SK-N-SH treated with all-trans-retinoic acid at 6 μM for 48 hours (cell line): ENCODE results near the gene LRRC4.

Experiments
- ATAC-seq: fragments of 200-7000 bp; cut with Tn5 transposase; 3 replicates; pipeline ENCODE4 v1.9.1; 2020; ENCODE audit warnings: mild to moderate bottlenecking, moderate library complexity
- ARNTL ChIP-seq: fragments of 450-650 bp; formaldehyde crosslinking; IDR thresholded peaks from 2 replicates; pipeline ENCODE4 v1.5.0; 2020; ENCODE audit warnings: low read depth, mild to moderate bottlenecking, moderate library complexity, borderline replicate concordance
- BACH2 ChIP-seq: fragments of 250-450 bp; sonication (Bioruptor Pico); IDR thresholded peaks from 2 replicates; pipeline ENCODE4 v1.9.0; 2021; ENCODE audit warnings: mild to moderate bottlenecking, borderline replicate concordance
- CREB5 ChIP-seq: fragments of 250-450 bp; sonication (Bioruptor Pico); IDR thresholded peaks from 2 replicates; pipeline ENCODE4 v1.5.1; 2020; ENCODE audit warnings: low read depth, mild to moderate bottlenecking, moderate library complexity
- CSDC2 ChIP-seq: fragments of 250-450 bp; sonication (Bioruptor Pico); IDR thresholded peaks from 2 replicates; pipeline ENCODE4 v1.5.0; 2020; ENCODE audit warnings: mild to moderate bottlenecking, moderate library complexity
- CSRNP3 ChIP-seq: fragments of 250-450 bp; sonication (Bioruptor Pico); IDR thresholded peaks from 2 replicates; pipeline ENCODE4 v1.5.1; 2021; ENCODE audit warnings: mild to moderate bottlenecking, moderate library complexity
- ESRRG ChIP-seq: fragments of 250-450 bp; sonication (Bioruptor Pico); IDR thresholded peaks from 2 replicates; pipeline ENCODE4 v1.6.1; 2021; ENCODE audit warnings: mild to moderate bottlenecking
- GLIS3 ChIP-seq: fragments of 250-450 bp; sonication (Bioruptor Pico); IDR thresholded peaks from 2 replicates; pipeline ENCODE4 v1.5.0; 2020; ENCODE audit warnings: mild to moderate bottlenecking, moderate library complexity
- ISL1 ChIP-seq: fragments of 250-450 bp; sonication (Bioruptor Pico); IDR thresholded peaks from 2 replicates; pipeline ENCODE4 v2.1.2; 2022; ENCODE audit warnings: mild to moderate bottlenecking, moderate library complexity
- OSR1 ChIP-seq: fragments of 250-450 bp; sonication (Bioruptor Pico); IDR thresholded peaks from 2 replicates; pipeline ENCODE4 v1.8.0; 2022; ENCODE audit warnings: moderate library complexity, mild to moderate bottlenecking, inconsistent platforms
- PATZ1 ChIP-seq: fragments of 250-450 bp; sonication (Bioruptor Pico); IDR thresholded peaks from 2 replicates; pipeline ENCODE4 v1.8.0; 2020; ENCODE audit warnings: mild to moderate bottlenecking, moderate library complexity, borderline replicate concordance
- POU6F1 ChIP-seq: fragments of 250-450 bp; sonication (Bioruptor Pico); IDR thresholded peaks from 2 replicates; pipeline ENCODE4 v1.8.0; 2021; ENCODE audit warnings: low read depth, mild to moderate bottlenecking, moderate library complexity, borderline replicate concordance
- PPARA ChIP-seq: fragments of 250-450 bp; sonication (Bioruptor Pico); IDR thresholded peaks from 2 replicates; pipeline ENCODE4 v1.5.0; 2020; ENCODE audit warnings: mild to moderate bottlenecking, borderline replicate concordance
- SNAI2 ChIP-seq: fragments of 250-450 bp; sonication (Bioruptor Pico); IDR thresholded peaks from 2 replicates; pipeline ENCODE4 v1.5.0; 2020; ENCODE audit warnings: mild to moderate bottlenecking, moderate library complexity
- TCF4 ChIP-seq: fragments of 250-450 bp; sonication (Bioruptor Pico); IDR thresholded peaks from 2 replicates; pipeline ENCODE4 v1.8.0; 2021; ENCODE audit warnings: mild to moderate bottlenecking, moderate library complexity, borderline replicate concordance
- TOX ChIP-seq: fragments of 250-450 bp; sonication (Bioruptor Pico); IDR thresholded peaks from 2 replicates; pipeline ENCODE4 v1.8.0; 2021; ENCODE audit warnings: mild to moderate bottlenecking, moderate library complexity, borderline replicate concordance
- TSHZ2 ChIP-seq: fragments of 250-450 bp; sonication (Bioruptor Pico); IDR thresholded peaks from 2 replicates; pipeline ENCODE4 v1.5.0; 2020; ENCODE audit warnings: mild to moderate bottlenecking, moderate library complexity
- ZC3H10 ChIP-seq: fragments of 250-450 bp; sonication (Bioruptor Pico); IDR thresholded peaks from 2 replicates; pipeline ENCODE4 v1.5.1; 2021; ENCODE audit warnings: mild to moderate bottlenecking, moderate library complexity
- ZFP3 ChIP-seq: fragments of 250-450 bp; sonication (Bioruptor Pico); IDR thresholded peaks from 2 replicates; pipeline ENCODE4 v1.5.0; 2020; ENCODE audit warnings: mild to moderate bottlenecking, moderate library complexity
- ZFP30 ChIP-seq: fragments of 450-650 bp; formaldehyde crosslinking; IDR thresholded peaks from 2 replicates; pipeline ENCODE4 v1.5.0; 2022; ENCODE audit warnings: mild to moderate bottlenecking, moderate library complexity
- ZNF565 ChIP-seq: fragments of 450-650 bp; formaldehyde crosslinking; conservative IDR thresholded peaks from 2 replicates; pipeline ENCODE4 v1.5.0; 2020; ENCODE audit warnings: low read depth, mild to moderate bottlenecking, moderate library complexity
- ZNF70 ChIP-seq: fragments of 450-650 bp; formaldehyde crosslinking; IDR thresholded peaks from 2 replicates; pipeline ENCODE4 v1.5.0; 2020; ENCODE audit warnings: mild to moderate bottlenecking, moderate library complexity
- ZNF8 ChIP-seq: fragments of 450-650 bp; formaldehyde crosslinking; IDR thresholded peaks from 2 replicates; pipeline ENCODE4 v1.5.0; 2020; ENCODE audit warnings: mild to moderate bottlenecking, moderate library complexity

Gene LRRC4

GRCh38 chr7:128011131-128011661 is 20.0 kb downstream of the LRRC4 start:
- no peak for TF ChIP-seq PATZ1
- TF ChIP-seq ISL1 (CRISPR knock-in tag) = no peak
- TF ChIP-seq GLIS3 (CRISPR knock-in tag) = no peak
- TF ChIP-seq CSRNP3 = no peak
- TF ChIP-seq PPARA (CRISPR knock-in tag) = no peak
- TF ChIP-seq CREB5 (CRISPR knock-in tag) = no peak
- no peak for TF ChIP-seq BACH2 (CRISPR knock-in tag)
- TF ChIP-seq POU6F1 (CRISPR knock-in tag) = no peak
- TF ChIP-seq ZNF8 = no peak
- no peak for TF ChIP-seq ZNF70 (CRISPR knock-in tag)
- no peak for TF ChIP-seq ZFP30
- TF ChIP-seq ZC3H10 (CRISPR knock-in tag) = no peak
- no peak for TF ChIP-seq SNAI2 (CRISPR knock-in tag)
- no peak for TF ChIP-seq CSDC2
- TF ChIP-seq ZFP3 (CRISPR knock-in tag) = no peak
- no peak for TF ChIP-seq TOX (CRISPR knock-in tag)
- TF ChIP-seq OSR1 (CRISPR knock-in tag) = no peak
- TF ChIP-seq TCF4 (CRISPR knock-in tag) = no peak
- TF ChIP-seq ESRRG (CRISPR knock-in tag) = no peak
- no peak for ATAC-seq

- TF ChIP-seq OSR1 (CRISPR knock-in tag) (no peak), ISL1 (CRISPR knock-in tag) (no peak), TOX (CRISPR knock-in tag) (no peak), ARNTL (CRISPR knock-in tag) (no peak), GLIS3 (CRISPR knock-in tag) (no peak), SNAI2 (CRISPR knock-in tag) (no peak), POU6F1 (CRISPR knock-in tag) (no peak), ZNF70 (CRISPR knock-in tag) (no peak)
- peak; percentile 65 for ATAC-seq
Measured at GRCh38 chr7:128010391-128011127, 20.7 kb downstream of the LRRC4 start.

- ATAC-seq = no peak
- TF ChIP-seq POU6F1 (CRISPR knock-in tag) (no peak), ZNF70 (CRISPR knock-in tag) (no peak), ISL1 (CRISPR knock-in tag) (no peak), ZNF565 (CRISPR knock-in tag) (no peak), CSDC2 (no peak), GLIS3 (CRISPR knock-in tag) (no peak), PPARA (CRISPR knock-in tag) (no peak), BACH2 (CRISPR knock-in tag) (no peak), SNAI2 (CRISPR knock-in tag) (no peak), ESRRG (CRISPR knock-in tag) (no peak), ZC3H10 (CRISPR knock-in tag) (no peak), TOX (CRISPR knock-in tag) (no peak), TSHZ2 (CRISPR knock-in tag) (no peak)
Measured at GRCh38 chr7:128008744-128009143, 22.5 kb downstream of the LRRC4 start.
